HT-29 (cell line): ENCODE data around the gene TRPM3. TPM values are rescaled to one million over a fixed set of nuclear protein-coding genes. Genes with fewer than 3 reads are reported as not detected.

ENCODE experiments used
- DNase-seq: peaks from one replicate; pipeline ENCODE4 v3.0.0-alpha.2; 2015; ENCODE audit warnings: low spot score
- total RNA-seq: library from RNA; depleted of rRNA; stranded (reverse); fragments of >200 nt; shearing (Covaris generic); gene quantifications from 2 replicates; pipeline ENCODE4 v1.2.3, GENCODE V29; 2014; rRNA removed

TRPM3 gene
- not detected in 2 replicates for total RNA-seq

DNA sequence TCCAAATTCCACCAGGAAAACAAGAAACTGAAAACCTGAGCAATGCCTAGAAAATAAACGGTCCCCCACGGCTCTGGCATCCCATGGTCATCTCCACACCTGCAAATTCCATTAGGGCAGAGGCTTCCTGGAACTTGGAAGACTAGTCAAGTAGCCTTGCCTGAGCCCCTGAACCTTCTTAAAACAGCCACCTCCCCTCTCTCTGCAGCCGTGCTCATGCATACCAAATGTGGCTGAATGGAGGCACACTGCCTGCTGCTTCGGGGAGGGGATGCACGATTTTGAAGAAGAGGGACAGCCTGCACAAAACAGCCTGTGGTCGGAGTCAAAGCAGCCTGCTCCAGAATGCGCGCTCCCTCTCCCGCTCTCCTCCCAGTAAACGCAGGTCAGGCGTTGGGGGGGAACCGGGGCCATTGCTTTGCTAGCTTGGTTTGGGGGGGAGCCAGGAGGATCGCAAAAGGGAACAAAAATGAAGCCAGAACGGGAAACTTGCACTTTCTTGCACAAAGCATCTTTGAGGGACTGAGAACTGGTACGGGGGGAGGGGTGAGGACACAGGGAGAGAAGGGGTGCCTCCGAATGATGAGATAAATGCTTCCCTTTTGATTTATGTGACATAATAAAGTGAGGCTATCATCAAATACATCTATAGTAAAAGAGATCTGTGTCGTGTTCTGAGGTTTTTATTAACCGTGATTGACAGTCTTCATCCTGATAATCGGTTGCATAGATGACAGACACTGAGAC is at the start of gene TRPM3:
Gene TRPM3, minus strand, starts transcription at position 347 of the 747 bp plus-strand sequence. Its CDS starts 267 bp downstream, at position 80.
- no peak for DNase-seq

DNA sequence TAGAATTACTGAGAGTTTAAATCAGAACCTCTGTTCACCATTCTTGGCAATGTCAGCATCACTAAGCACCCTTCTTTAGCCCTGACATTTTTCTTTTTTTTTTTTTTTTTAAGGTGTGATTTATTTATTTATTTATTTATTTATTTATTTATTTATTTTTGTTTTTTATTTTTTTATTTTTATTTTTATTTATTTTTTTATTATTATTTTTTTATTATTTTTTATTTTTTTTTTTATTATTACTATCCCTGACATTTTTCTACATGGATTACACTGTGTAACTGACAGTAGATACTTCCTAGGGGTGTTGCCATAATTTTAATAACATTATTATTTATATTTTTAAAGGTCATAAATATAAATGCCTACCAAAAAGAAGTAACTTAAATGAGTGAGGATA is 47.0 kb upstream of the TRPM3 start:
- no peak for DNase-seq

DNA sequence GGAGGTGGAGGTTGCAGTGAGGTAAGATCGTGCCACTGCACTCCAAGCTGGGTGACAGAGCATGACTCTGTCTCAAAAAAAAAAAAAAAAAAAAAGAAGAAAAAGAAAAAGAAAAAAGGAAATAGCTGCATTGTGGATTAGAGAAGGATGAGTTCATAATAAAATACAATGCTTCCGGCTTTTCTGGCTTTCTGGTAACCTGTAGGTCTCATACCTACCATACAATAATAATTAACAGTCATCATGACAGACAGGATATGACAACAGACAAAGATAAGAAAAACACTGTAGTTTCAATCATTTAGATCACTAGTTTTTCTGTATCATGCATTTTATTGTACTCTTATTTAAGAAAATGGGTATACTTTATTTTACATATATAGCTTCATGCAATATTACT is 40.7 kb upstream of the TRPM3 start:
- DNase-seq = no peak

DNA sequence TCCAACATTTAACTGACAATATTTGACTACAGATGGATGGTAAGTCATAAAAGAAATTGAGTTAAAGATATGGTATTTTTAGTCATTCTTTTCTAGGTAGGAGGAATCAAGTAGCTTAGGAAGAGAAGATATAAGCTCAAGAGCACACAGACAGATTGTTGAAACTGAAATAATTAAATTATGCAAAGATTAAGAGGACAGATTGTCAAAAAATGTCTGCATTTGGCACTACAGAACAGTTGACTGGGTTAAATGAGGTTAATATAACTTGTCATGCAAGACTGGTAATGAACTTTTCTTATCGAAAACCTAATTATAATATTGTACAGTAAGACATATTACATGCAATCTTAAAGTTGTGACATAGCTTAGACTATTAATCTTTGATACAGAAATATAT is 36.3 kb upstream of the TRPM3 start:
- DNase-seq = no peak

DNA sequence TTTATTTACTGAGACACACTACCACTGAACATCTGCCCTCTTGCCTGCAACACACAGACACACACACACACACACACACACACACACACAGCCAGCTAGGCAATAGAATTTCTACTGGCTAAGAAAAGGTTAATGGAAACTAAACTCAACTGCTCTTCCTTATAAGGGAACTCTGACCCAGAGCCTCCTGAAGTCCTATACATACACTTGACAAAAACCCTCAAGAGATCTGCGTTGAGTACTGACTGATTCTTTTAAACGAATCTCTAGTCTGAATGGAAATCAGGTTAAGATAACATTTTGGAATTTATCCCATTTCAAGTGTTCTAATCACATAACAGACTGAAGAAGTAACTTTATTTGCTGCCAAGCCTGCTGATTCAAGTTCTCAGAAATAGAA is 25.9 kb upstream of the TRPM3 start:
- no peak for DNase-seq

DNA sequence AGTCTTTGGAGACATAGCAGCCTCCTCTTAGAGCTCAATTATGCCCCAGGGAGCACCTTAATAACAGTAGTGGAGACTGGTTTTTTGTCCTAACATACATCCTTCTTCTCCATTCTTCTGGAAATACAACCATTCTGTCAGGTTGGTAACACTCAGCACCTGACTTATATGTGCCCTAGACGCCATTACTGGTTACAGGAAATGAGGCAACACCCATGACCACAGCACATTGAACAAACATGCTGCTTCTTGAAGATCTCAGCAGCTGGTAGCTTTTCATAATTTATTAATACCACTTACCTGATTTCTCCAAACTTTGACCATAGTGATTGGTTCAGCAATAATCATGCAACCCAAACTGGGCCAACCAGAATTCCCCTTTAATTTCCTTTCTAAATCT is 25.1 kb upstream of the TRPM3 start:
- no peak for DNase-seq

DNA sequence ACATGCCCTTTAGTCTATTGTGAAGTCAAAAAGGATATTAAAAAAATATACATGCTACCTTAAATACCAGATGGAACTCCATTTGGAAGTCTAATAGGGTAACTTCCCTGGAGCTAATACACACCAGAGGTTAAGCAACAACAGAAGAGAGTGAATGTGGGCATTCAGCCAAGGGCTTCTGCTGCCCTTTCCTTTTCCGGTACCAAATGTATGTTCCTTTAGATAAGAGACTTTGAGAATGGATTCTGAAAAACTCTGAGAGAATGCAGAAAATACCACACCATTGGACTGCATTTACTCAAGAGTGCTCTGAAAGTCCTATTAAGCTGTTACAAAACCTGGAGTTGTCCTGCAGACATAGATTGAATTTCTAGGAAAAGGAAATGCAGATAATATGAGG is 23.8 kb upstream of the TRPM3 start:
- DNase-seq = no peak

DNA sequence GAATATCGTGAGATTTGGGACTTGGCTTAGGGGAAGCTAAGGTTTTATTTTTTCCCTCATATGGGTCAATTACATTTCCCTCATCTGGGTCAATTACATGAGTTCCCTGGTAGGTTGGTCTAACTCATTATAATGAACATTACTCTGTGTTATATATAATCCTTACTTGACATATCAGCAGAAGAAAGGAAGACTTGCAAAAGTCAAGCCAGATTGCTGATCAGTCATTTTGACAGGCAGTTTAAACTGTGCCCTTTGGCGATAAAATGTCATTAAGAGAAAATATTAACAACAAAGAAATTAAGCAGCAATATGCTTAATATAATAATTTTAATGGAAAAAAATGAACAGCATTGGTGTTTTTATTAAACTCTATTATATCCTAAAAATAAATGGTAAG is 23.1 kb upstream of the TRPM3 start:
- DNase-seq = no peak

DNA sequence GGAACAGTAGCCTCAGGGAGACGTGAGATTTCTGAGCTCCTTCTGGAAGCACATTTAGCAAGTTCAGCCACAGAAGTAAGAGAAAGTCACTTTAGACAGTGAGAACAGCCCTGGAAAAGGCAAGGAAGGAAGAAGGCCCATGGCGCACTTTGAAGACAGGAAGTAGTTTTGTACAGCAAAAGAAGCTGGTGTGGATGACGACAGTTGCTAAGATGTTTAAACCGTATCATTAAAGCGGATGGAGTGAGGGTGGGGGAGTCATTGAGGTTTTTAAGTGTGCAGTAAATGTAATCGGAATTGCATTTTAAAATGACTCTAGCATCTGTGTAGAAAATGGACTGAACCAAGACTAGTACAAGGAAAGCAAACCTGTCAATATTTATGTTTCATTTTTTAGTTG is 15.3 kb upstream of the TRPM3 start:
- DNase-seq = no peak

DNA sequence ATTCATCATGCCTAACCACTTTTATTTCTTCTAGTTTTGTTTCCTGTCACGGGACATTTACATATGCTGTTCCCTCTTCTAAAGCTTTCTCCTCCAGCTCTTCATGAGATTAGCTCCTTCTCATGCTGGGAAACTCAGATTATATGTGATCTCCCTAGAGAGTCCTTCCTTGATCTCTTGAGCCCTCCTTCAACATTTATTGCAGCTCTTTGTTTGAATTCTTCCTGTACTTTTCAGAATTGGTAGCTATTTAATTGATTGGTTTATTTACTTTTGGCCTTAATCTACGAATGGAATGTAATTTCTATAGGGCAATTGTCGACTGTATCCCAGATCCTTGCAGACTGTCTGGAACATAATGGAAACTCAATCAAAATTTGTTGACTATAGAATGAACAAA is 9.7 kb upstream of the TRPM3 start:
- no peak for DNase-seq

DNA sequence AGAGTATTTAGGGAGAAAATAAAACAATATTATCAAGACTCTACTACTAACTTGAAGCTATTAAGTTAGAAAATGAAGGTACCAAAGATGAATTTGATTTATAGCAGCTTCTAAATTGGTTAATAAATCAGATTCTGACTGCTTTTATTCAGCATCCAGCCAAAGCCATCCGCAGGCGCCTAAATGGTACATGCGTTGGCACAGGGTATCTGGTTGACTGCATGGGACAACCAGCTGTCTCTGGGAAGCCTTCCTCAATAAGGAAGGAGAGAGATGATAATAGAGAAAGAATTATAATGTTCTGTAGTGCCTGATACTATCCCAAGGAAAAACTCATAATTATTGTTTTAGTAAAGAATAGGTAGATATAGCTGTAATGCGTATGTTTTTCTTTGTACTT is 9.1 kb upstream of the TRPM3 start:
- no peak for DNase-seq

DNA sequence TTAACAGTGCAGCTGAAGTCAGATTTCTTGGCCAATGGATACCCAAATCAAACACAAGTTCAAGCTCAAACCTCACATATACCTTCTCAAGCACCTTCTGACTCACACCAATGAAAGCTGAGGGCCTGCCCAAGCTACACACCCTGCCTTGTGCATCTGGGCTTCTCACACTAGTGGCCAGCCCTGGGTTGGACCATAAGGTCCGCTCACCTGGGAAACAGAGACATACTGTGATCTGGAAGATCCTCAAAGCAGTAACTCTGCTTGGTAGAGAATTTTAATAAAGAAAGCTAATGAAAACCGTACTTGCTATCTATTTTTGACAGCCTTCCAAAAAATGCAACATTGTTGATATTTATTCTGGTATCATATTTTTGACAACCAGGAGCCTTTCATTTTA is 7.4 kb upstream of the TRPM3 start:
- DNase-seq = no peak

DNA sequence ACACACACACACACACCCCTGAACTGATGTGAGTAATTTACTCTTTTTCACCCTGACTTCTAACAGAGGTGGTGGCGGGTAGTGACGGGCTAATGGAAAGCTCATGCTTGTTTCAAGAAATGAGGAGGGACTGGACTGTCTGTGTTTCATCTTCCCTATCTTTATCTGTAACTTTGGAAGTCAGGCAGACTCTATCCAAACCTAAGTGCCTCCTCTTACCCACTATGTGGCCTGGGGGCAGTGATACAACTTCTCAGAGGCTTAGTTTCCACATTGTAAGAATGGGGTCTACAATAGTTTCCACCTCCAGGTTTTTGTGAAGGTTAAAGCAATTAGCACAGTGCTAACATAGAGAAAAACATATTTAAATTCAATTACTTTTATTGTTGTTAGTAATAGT is 5.9 kb upstream of the TRPM3 start:
- DNase-seq = no peak

DNA sequence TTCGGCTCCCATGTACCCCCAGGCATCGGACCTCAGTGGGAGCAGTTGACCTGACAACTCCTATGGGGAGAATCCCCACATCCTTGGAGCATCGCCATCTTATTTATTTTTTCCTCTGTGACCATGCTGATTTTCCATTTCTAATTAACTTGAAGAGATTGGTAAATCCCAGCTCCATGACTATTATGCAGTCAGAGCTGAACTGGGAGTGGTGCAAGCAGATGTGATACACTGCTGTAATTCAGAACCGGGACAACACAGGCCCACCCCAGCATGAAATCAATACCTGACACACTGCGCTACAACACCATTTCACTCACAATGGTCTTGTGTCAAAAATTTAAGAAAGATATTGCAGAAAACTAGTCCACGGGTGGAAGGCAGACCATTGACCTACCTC is 1.0 kb upstream of the TRPM3 start:
- no peak for DNase-seq

DNA sequence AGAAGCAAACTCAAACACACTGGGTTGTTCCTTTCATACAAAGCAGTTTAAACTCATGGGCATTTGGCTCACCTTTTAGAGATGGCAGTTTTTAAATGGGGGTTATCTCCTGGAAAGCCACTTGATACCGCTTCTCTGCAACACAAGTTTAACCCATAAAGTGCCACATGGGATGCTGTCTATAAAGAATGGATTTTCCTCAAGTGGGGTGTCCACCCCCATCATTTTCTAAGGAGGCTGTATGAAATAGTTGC is 528 bp upstream of the TRPM3 start:
- DNase-seq = no peak

DNA sequence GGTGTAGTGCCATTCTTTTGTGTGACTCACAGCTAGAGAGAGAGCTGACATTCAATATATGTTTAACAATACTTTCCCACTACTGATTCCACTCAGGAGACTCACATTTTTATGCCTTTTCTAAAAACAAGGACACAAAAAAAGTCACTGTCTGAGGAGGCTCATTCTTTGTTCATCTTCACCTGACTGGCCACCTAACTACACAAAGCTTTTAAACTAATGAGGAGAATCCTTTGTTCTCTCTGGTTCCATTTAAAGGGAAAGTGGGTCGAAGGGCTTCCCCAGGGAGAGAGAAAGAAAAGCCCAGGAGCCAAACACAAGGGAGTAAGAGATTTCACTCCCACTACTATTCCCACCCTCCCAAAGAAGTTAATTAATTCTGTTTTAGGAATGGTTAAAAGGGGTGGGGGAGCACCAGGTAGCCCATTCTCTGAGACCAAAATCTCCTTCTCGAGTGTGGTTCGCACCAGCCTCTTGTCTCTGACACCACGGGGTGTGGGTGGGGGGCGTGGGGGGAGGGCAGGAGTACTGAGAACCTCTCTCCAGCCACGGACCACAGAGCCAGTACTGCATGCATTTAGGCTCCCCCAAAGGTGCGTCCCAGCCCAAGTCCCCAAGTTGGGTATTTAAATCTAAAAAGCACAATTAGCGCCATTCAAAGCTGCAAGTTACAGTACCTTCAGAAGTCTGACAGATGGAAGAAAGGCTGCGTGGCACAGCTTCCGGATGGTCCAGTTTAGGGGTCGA is 747 bp downstream of the TRPM3 start:
- no peak for DNase-seq

DNA sequence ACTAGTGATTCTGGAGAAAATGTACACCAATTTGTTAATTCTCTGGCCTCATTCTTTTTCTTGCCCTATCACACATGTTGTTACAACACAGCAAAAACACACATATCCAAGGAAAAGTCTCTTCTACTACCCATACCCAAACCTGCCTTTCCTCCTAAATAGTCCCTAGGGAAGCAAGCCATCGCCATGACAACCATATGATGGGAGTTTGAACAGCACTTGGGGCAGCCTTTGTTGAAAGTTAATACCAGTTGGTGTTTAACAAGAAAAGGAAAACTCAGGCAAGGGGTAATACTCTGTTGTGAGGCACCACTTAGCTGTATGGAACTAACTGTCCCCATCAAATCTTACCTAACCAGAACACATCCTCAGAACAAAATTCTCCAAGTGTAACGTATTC is 1.7 kb downstream of the TRPM3 start:
- DNase-seq = no peak

DNA sequence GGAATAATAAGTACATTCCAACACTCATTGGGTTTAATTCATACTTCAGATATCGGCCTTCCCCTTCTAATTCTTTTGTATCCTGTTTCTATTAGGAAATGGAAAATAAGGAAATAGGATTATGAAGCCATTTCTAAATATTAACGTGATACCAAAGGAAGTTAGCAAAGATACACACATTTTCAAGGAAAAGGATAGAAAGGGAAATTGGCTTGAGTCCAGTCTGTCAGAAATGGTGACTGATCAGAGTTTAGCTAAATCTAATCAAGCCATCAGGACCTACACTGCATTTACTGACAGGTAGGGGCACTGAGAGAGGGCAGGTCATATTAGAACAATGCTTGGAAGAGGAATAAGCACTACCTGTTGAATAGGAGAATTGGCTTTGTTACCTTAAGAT is 3.1 kb downstream of the TRPM3 start:
- no peak for DNase-seq

DNA sequence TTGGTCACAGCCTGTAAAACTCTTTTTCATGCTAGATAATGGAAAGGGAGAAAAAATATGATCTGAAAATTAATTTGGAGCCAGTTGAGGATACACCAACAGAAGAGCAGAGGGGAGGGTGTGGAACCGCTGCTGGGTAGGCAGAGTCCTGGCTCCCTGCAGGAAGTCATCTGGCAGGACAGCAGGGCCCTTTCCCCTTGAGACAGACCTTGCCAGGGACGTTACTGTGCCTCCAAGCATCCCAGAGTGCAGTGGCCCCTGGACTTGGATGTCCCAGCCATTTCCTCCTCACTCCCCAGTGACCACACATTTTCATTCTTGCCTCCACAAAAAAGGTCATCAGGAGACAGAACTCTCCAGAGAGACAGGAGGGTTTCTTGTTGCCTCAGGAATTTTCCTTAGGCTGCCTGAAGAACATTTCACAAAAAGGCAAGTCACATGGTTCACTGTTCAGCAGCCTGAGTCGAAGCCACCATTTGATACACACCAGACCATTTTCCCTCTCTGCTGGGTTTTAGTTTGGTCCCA is 5.9 kb downstream of the TRPM3 start:
- DNase-seq = no peak

DNA sequence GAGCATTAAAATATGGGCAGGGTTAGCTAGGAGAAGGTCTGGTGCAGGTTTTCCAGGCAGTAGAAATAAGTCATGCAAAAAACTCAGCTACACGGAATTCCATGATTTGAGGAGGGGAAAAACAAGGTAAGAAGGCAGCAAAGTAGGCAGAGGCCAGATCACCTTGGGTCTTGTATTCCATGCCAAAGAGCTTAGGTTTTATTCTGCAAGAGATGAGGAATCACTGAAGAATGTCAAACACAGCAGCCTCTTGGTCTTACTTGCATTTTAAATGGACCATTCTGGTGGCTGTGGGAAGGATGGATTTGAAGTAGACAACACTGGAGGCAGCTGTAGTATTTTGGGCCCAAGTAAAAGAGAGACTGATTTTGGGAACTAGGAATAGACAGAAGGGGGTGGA is 8.6 kb downstream of the TRPM3 start:
- DNase-seq = no peak

DNA sequence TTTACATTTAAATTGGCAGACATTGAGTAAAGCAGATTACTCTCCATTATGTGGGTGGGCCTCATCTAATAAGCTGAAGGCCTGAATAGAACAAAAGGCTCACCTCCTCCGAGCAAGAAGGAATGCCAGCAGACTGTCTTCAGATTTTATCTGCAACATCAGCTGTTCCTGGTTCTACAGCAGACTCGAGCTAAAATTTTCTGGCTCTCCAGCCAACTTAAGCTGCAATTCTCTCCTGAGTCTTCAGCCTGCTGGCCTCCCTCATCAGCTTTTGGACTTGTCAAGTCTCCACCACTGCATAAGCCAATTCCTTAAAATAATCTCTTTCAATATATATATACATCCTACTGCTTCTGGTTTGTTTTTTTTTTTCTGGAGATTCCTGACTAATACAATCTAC is 12.5 kb downstream of the TRPM3 start:
- no peak for DNase-seq

DNA sequence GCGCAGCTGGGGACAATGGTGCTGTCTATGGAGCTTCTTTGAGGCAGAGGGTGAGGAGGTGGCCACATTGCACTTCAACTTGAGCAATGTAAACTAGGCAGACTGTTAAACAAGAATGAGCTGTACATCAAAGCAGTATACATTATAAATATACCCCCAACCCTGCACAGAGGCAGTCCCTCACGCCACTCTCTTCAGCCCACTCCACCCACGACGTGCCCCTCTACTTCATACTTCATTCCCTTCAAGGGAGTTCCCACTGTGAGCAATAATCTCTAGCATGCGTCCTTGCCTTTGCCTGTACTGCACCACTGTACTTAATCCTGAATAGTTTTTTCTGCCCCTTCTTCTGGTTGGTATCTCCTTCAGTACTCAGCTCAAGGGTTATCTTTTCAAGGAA is 14.4 kb downstream of the TRPM3 start:
- no peak for DNase-seq

DNA sequence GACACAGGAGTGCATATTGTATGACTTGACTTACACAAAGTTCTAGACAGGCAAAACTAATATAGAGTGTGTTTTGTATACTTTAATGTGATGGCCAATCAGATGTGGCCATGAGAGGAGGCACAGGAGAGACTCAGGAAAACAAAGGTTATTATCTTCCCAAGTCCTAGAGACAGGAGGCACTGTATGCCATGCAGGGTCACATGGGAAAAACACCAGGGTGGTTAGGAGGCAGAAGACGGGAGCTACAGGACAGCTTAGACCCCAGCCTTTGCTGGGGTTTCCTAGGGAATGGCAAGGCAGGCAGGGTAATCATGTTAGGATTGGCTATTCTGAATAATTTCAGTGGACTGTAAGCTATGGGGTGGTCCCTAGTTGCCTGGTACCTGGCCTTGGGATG is 16.2 kb downstream of the TRPM3 start:
- DNase-seq = no peak
